HUDEP-2 (cell line): ENCODE results near the gene CAPN14.
A peak's percentile ranks its signal among the peaks of the same experiment; 100 is the strongest.

Experiments
- DNase-seq, 76 experiments: peaks; one replicate each; lab custom pipeline; 2025; ENCODE audit not compliant: unreplicated experiment in 76 of 76; lab: John Stamatoyannopoulos, UW

The CAPN14 gene

DNA sequence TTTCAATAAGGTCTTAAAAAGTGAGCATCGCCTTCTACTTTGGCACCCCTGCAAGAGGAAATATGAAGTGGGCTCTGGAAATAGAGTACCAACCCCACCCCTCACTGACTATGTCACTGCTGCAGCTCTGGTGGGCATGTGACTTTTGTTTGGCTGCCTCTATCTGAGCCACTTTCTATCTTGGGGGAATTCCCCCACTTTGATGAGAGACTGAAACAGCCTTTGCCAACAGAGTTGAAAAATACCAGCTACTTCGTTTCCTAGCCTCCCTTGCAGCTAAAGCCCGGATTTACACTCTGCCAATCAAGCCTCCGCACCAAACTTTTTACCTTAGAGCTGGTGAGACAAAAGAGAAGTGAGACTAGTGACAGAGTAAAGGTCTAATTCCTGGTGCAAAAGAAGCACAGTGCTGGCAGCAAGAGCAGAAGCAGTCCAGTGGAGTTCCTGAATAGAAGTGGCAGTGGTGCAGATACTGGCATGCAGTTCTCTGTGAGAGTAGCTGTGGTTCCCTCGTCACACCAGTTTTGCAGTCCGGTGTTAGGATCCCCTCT lies 67.1 kb downstream of the CAPN14 start:
- DNase-seq: no peak

GRCh38 chr2:31148514-31148913 lies 68.8 kb downstream of the CAPN14 start:
- no peak for DNase-seq

DNA sequence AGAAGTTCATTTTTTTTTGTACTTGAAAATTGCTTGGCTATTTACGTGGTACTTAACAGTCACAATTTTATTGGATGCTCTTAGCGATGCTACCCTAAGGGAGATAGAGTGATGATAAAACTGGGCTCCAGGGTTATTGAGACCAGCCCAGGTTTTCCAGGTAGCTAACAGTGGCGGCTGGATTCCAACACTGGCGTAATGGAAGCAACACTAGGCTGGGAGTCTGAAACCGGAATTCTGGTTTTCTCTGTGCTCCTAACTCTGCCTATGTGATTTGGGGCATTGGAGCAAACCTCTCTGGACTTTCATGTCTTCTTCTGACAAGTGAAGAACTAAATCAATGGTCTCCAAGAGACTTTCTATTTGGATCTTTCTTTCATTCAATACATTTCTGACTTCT lies 69.7 kb downstream of the CAPN14 start:
- no peak for DNase-seq

DNA sequence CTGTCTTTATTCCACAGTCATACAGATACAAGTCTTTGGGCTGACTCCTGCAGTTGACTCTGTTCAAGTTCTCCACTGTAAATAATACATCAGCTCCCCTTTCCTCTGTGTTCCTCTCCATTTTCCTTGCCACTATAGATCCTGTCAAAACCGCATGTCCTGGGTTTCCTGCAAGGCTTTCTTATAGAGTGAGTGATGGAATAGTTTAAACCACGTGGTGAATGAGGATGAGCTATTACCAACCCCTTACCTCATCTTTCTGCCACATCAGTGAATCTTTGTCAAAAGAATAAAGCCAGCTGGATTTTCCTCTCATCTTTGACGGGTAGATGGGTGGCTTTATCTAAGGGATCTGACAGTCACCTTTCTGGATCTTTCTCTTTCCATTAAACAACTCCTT lies 75.2 kb downstream of the CAPN14 start:
- no peak for DNase-seq

DNA sequence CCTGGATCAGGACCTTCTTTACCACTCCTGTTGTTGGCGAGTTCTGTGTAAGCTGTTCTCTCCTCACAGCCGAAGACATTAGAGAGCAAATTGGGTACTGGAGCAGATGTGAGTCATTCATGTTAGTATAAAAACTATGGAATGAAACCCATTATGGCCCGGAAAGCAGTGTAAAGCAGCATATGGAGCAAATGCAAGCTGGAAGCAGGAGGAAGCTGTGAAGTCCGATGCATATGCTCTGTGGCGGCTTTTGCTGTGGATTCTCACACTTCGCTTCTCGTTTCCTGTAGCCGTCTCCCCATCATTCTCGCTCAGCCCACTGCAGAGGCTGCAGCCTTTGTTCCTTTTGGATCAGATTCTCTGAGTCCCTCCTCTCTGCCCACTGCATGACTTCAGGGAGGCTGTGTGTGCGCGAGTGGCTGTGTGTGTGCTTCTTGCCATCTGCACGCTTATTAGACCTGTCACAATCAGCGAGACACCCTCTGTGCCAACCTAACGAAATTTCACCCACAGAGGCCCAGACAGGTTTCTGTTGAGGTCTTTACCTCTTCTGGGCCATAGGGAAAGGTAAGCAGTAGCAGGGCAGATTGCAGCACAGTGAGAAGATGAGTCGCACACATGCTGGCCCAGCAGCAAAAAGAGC lies 75.8 kb downstream of the CAPN14 start:
- DNase-seq: no peak

DNA sequence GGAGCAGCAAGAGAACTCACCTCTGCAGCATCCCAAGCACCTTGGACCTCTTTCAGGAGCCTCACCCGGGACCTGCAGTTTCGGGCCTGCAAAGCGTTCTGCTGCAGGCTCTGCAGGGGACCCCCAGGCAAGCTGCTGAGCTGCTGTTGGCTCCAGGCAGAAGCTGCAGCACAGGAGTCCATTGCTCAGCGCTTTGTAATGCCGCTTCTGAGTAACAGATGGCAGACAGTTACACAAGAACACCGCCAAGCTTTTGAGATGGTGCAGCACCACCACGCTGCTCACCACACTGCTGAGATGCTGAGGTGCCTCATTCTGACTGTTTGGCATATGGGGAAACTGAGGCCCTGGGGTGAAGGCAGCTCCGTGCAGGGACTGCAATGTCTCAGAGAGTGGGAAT lies 77.2 kb downstream of the CAPN14 start:
- no peak for DNase-seq

- peak in 6 of 76 experiments; percentile 1 to 29 (median 7) for DNase-seq
These were observed 77.6 kb downstream of the CAPN14 start for GRCh38 chr2:31139671-31140070.

GRCh38 chr2:31138037-31138962 lies 79.0 kb downstream of the CAPN14 start, which contains the start of gene GALNT14:
GALNT14 (minus strand) TSS chr2:31138440; CDS start chr2:31138086, 354 bp downstream.
- peak in 62 of 76 experiments; percentile 3 to 81 (median 50) for DNase-seq

GRCh38 chr2:31137211-31138036 lies 79.9 kb downstream of the CAPN14 start:
- peak in 14 of 76 experiments; percentile 2 to 51 (median 20) for DNase-seq

DNA sequence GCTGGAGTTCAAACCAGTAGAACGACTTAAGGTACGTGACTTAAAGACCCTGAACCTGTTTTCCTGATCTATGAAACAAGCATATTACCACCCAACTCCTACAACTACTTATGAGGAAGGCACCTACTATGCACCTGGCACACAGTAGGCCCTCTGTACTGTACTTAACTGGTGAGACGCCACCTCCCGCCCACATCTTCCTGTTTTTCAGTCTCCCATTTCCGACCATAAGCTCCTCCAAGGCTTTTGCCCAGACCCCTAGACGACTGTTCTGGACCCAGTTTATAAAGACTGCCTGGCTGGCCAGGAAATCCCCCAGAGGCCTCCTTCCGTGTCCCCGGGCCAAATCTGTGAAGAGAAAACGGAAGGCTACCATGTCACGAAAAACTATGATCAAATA lies 80.6 kb downstream of the CAPN14 start:
- peak in 1 of 76 experiments; percentile 12 for DNase-seq

- no peak for DNase-seq
These were observed 81.3 kb downstream of the CAPN14 start for GRCh38 chr2:31136000-31136399.

GRCh38 chr2:31134480-31134879 lies 82.8 kb downstream of the CAPN14 start:
- no peak for DNase-seq

GRCh38 chr2:31132786-31133185 lies 84.5 kb downstream of the CAPN14 start:
- DNase-seq: no peak

GRCh38 chr2:31131871-31132270 lies 85.4 kb downstream of the CAPN14 start:
- DNase-seq: no peak

DNA sequence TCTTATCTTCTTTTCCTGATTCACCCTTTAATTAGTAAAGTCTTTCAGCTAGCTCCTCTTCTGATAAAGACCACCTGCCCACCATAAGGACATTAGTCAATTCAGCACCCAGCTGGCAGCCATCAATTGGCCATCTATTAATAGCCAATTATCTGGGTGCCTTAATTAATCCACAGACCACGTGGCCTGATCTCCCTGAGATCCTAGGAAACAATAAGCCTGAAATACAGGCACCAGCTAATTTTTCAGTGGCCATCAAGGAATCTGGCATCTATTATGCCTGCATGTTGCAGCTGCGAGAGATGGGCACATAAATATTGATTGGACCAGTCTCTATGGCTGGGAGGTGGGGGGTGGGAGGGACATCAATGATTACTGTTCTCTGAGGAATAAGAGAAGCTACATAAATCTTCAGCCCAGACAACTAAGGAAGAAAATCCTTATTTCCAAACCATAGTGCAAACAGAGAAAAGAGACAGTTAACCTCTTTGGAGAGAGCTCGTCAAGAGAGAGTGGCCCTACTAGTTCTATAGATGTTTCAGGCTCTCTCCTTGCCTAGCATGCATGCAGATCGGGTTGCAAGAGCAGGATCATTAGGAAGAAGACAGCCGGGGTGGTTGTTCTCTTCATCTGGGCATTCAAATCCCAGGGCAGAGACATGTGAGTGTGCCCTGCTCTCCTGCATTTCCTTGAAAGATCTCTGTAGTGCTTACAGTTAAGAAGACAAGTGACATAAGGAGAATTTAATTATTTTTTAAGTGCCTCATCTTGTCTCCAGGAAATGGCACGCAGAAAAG lies 87.7 kb downstream of the CAPN14 start:
- no peak for DNase-seq

DNA sequence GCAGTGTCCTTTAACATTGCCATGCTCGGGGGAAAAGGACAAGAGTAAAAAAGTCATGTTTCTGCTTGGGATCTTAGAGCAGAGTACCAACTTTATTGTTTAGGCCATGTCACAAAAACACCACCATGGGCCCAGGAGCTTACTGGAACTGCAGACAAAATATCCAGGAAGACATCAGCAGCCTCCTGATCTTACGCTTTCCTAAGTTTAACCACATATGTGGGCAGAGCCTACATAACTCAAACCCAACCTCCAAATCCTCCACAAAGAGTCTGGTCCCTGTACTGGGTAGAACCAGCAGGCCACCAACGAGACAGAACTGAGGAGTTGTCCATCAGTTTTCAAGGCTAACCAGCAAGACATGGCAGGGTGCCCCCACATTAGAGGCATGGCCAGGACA lies 89.4 kb downstream of the CAPN14 start:
- DNase-seq: no peak

DNA sequence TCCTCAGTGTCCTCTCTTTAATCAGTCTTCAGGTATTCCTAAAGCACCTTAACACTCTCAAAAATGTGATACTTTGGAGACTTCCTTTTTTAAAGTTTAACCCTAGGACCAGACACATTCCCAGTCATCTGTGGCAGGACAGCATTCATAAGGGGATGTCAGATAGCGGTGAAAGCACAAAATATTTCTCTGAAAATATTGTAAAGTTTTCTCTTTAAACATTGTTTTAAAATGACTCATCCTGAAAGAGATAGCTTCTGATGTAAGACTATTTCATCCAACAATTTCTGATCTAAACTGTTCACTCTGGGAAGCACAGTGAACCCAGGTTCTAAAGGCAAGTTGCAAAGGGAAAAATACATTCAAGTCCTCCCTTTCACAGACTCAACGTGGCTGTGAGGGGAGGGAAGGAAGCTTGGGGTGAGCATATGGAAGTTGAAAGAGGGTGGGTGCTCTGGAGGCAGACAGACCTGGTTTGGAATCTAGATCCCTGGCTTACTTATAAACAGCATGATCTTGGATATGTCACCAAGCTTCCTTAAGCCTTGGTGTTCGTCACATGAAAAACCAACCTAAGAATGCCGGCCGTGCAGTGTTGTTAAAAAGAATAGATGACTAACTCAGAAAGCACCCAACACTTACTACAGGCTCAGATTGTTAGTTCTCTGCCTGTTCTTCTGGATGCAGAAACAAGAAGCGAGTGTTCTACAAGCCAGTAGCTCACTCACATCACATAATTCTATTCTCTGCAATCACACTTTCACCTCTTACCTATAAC lies 91.2 kb downstream of the CAPN14 start:
- no peak for DNase-seq

DNA sequence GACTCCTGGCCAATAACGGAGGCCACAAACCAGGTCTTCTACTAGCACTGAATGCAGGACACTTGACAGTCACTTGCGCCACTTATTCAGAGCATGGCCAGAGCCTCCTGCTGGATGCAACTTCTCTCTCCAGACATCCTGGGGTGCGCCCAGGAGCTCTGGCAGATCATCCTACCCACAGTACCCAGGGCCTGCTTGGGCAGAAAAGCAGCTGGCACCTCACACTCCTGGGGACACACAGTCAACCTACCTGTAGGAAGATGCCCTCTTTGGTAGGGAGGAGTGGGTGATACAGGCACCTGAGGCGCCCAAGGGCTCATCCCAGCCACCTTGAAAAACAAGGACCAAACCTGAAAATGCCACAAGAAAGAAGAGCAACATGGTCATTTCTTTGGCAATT lies 92.4 kb downstream of the CAPN14 start:
- no peak for DNase-seq
